EH (cell line): ENCODE data around the gene UTS2R.

Experiments used
- DNase-seq: peaks from one replicate; pipeline ENCODE4 v3.0.0-alpha.2; 2015; ENCODE audit warnings: low read depth

The UTS2R gene

DNA sequence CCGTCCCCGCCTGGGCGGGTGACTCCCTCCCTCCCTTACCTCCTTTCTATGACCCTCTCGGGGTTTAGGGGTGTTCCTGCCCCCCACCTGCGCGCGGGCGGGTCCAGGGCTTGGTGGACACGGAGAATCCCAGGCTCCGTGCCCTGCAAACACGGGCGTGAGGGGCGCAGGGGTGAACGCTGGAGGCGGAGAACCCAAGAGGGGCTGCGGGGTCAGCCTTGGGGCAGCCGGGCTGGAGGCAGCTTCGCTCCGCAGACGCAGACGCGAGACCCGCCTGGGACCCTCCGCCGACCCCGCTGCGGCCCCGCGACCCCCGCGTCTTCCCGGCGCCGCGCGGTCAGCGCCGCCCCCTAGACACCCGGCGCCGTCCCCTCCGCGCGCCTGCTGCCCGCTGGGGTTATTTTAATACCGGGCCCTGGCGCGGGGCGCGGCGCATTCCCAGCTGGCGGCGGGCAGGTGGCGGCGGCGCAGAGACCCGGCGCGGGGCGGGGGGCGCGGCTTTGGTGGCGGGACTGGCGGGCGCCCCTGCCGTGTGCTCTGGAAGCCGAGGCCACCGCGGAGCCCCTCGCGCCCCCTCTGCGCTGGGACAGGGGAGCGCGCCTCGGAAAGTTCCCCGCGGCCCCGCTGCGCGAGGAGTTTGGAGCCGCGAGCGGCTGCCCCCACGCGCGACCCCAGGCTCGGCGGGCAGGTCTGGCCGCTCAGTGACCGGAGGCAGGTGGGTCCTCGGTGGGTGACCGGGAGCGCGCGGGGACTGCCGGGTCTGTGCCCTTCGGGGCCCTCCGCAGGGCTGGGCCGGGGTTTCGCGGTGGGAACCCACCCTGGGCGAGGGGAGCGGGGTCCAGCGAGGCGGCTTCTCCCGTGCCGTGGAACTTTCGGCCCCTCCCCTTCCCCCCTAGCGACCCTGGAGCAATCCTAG lies at the start of gene UTS2R:
Gene UTS2R, plus strand, starts transcription at position 433 of the 916 bp plus-strand sequence. CDS start 2,560 bp downstream, outside the sequence.
- DNase-seq: no peak

DNA sequence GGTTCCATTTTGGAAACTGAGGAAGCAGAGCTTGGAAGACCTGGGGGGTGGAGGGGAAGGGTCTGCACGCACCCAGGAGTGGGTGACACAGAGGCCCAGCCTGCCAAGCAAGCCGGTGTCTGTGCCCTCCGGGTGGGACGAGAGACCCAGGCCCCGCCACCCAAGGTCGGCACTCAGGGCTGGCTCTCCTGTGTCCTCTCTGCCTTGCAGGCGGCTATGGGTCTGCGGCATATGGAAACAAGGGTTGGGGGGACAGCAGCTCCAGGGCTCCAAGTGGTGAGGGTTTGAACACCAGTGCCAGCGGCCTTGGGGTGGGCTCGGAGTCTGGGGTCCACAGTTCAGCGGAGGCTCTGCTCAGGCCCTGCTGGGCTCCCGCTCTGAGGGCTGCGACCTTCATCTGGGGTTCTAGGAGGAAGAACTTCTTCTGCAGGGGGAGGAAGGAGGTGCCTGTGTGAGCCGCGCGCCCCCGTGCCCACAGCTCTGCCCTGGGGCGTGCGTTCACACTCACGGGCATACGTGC lies 49.6 kb upstream of the UTS2R start:
- DNase-seq: no peak

GRCh38 chr17:82322526-82323453 lies 48.8 kb upstream of the UTS2R start:
- DNase-seq: no peak

DNA sequence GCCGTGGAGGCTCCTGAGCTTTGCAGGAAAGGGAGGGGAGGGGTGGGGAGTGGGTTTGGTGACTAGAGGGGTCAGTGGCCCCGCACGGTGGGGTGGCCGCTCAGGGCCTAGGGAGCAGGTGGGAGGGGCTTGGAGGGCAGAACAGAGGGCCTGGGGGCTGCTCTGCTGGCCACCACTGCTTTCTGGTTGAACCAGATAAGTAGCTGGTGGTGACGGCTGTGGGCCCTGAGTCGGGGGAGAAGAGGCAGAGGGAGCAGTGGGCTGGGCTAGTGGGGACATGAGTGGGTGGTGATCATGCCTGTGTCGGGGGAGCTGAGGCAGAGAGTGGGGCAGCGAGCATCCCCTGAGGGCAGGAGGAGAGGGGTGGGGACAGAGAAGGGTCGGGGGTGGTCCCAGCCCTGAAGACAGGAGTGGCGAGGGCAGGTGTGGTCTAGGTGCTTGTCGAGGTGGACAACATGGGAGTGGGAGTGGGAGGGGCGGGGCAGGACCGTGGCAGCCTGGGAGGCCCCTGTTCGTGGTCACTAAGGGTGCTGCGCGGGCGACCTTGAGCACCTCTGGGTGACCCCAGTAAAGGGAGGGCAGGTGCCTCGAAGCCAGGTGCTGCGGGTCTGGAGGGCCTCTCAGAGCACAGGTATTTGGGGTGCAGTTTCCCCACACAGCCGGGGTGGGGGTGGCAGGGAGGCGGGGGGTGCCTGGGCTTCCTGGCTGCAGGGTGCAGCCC lies 47.9 kb upstream of the UTS2R start:
- no peak for DNase-seq

GRCh38 chr17:82324566-82325285 lies 46.8 kb upstream of the UTS2R start:
- DNase-seq: no peak

- DNase-seq: no peak
Observed at GRCh38 chr17:82325286-82326180, 46.0 kb upstream of the UTS2R start.

DNA sequence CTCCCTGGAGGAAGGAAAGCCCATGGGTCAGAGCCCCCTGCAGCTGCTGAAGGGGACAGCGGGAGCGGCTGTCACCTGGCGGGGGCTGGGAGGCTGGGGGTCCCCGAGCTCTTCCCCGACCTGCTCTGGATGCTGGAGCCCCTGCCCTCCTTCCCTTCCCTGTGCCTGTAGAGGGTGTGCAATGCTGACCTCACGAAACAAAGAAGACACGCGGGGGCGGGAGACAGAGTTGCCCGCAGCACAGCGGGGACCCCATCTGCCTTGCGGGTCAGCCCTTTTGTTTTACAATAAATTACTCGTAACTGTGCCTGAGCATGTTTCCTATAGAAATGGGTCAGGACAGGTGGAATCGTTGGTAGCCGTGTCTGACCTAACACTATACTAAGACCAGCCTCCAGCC lies 44.3 kb upstream of the UTS2R start:
- DNase-seq: no peak

DNA sequence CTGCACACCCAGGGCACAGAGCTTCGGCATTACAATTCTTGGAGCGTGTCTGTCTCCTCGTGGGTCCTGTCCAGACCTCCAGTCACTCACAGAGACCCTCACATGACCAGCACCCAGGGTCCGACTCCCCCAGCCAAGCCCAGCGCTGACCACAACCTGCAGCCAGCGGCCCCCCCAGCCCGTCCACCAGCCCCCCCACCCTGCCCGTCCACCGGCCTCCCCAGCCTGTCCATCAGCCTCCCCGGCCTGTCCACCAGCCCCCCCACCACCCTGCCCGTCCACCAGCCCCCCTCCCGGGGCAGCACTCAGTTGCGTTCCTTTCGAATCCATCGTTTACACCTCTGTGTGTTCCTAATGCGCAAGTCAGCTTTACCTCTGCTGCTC lies 43.8 kb upstream of the UTS2R start:
- no peak for DNase-seq

- DNase-seq: no peak
Observed at GRCh38 chr17:82328141-82328993, 43.2 kb upstream of the UTS2R start.

GRCh38 chr17:82328994-82329507 lies 42.5 kb upstream of the UTS2R start:
- DNase-seq: no peak

GRCh38 chr17:82329683-82330321 lies 41.8 kb upstream of the UTS2R start:
- no peak for DNase-seq

- peak; percentile 58 for DNase-seq
Observed at GRCh38 chr17:82330322-82331239, 41.0 kb upstream of the UTS2R start.

- DNase-seq: no peak
Observed at GRCh38 chr17:82331345-82331939, 40.1 kb upstream of the UTS2R start.

DNA sequence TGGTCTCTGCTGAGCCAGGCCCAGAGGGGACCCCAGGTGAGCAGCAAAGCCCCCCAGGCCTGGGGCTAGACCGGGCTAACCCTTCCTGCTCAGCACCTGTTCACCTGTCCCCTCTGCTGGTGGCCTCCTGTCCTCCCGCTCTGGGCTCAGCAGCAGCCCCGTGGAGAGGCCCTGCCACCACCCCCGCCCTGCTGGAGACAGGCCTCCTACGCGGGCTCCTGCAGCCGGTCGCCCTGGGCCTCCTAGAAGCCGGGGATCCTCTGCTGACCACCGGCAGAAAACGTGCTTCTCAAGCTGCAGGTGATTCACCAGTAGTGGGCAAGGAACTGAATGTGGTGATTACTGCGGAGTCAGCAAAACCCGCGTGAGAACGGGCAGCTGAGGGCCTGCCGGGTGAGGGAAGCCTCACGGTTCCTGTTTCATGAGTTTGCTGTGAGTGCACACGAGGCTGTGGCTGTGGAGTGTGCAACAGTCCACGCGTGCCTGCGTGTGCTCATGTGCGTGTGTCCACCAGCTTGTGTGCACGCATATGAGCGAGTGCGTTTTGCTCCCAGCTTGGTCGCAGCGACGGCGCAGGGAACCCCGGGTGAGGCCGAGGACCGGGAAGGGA lies 38.8 kb upstream of the UTS2R start:
- DNase-seq: peak; percentile 54

GRCh38 chr17:82333279-82334171 lies 38.0 kb upstream of the UTS2R start, which contains the start of gene SECTM1:
TSS of gene SECTM1 (minus strand) at chr17:82333766. CDS start at chr17:82327240, 6,526 bp downstream.
- peak; percentile 68 for DNase-seq
